ENCODE measurements around the gene PTGR2. TPM values are rescaled to one million over a fixed set of nuclear protein-coding genes. Genes with fewer than 3 reads are reported as not detected.
"Not testable (repeated sequence)": the region's sequence is repeated elsewhere in the genome, so short reads cannot be mapped to it uniquely, and the experiment has no call there.

PTGR2 gene
- total RNA-seq, 1 donor from 2014 or later = 5.7 TPM

DNA sequence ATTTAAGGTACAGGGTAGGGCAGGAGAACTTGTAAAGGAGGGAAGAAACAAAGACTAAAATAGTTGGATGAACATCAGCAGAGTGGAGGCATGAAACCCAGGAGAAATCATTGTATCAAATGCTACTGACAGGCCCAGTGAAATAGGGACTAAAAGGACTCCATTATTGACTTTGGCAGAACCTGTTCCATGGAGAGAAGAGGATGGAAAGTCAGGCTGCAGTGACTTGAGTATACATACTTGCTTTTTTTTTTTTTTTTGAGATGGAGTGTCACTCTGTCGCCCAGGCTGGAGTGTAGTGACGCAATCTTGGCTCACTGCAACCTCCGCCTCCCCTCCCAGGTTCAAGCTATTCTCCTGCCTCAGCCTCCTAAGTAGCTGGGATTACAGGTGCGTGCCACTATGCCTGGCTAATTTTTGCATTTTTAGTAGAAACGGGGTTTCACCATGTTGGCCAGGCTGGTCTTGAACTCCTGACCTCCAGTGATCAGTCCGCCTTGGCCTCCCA lies 42.6 kb downstream of the PTGR2 start:
- not testable (repeated sequence) for H3K27me3 ChIP-seq (ENCODE audit: control insufficient read depth in 3 of 3, insufficient read depth in 3 of 3, low read length in 3 of 3); H3K4me3 ChIP-seq (ENCODE audit: low read length in 3 of 3); H3K4me1 ChIP-seq (ENCODE audit: control insufficient read depth in 3 of 3, insufficient read depth in 3 of 3, low read length in 3 of 3); H3K27ac ChIP-seq (ENCODE audit: low read depth, low read length); H3K9me3 ChIP-seq (ENCODE audit: control insufficient read depth in 3 of 3, low read length in 3 of 3); H3K9ac ChIP-seq (ENCODE audit: low read depth in 1 of 3, low read length in 3 of 3)
- peaks cover 13 to 51% (median 49%) of the 10 kb centered on the region in 3 donors for H3K36me3 ChIP-seq (ENCODE audit: control insufficient read depth in 3 of 3, insufficient read depth in 3 of 3, low read length in 3 of 3)

DNA sequence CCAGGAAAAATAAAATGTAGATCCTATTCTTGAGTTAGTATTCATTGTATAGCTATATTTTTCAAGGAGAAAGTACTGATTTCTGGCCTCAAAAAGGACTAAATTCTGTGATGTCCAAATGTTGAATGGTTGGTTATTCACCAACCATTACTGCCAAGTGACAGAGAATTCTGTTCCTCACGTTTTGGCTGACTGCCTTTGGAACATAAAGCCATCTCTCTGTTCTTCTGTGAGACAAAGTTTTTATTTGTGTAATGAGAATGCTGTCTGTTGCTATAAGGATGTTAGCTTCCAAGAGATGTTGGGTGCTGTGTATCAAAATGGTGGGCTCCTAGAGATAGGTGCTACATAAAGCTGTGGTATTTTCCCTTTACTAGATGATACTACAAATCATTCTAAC lies 44.3 kb downstream of the PTGR2 start:
- Histone ChIP-seq H3K27ac (ENCODE audit: low read depth, low read length) (no peak overlapping the region), H3K4me1 (ENCODE audit: control insufficient read depth in 3 of 3, insufficient read depth in 3 of 3, low read length in 3 of 3) (peaks cover 0 to 6% (median 4%) of the 10 kb centered on the region in 3 donors), H3K4me3 (ENCODE audit: low read length in 3 of 3) (no peak overlapping the region), H3K36me3 (ENCODE audit: control insufficient read depth in 3 of 3, insufficient read depth in 3 of 3, low read length in 3 of 3) (peaks cover 13 to 54% (median 53%) of the 10 kb centered on the region in 3 donors), H3K9me3 (ENCODE audit: control insufficient read depth in 3 of 3, low read length in 3 of 3) (no peaks in the 10 kb centered on the region), H3K9ac (ENCODE audit: low read depth in 1 of 3, low read length in 3 of 3) (no peak overlapping the region), H3K27me3 (ENCODE audit: control insufficient read depth in 3 of 3, insufficient read depth in 3 of 3, low read length in 3 of 3) (no peaks in the 10 kb centered on the region)

DNA sequence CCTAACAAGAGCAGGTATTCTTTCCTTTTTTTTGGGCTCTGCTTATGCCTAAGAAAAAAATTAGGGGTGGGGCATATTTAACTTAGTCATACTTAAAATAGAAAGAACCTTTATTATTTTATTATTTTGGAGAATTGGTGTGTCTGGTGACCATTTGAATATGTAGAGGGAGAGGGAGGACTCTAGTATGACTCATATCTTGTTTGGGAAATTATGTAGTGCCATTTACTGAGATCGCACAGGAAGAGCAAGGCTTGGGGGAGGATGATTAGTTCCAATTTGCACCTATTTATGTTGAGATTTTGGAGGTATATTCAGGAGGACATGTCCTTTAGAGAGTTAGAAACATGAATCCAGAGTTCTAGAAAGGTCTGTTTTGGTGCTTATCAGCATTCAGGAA lies 44.9 kb downstream of the PTGR2 start:
- peaks cover 0 to 6% (median 4%) of the 10 kb centered on the region in 3 donors for H3K4me1 ChIP-seq (ENCODE audit: control insufficient read depth in 3 of 3, insufficient read depth in 3 of 3, low read length in 3 of 3)
- peaks cover 13 to 54% (median 53%) of the 10 kb centered on the region in 3 donors for H3K36me3 ChIP-seq (ENCODE audit: control insufficient read depth in 3 of 3, insufficient read depth in 3 of 3, low read length in 3 of 3)
- no peak overlapping the region for H3K27ac ChIP-seq (ENCODE audit: low read depth, low read length)
- H3K27me3 ChIP-seq (ENCODE audit: control insufficient read depth in 3 of 3, insufficient read depth in 3 of 3, low read length in 3 of 3) = no peaks in the 10 kb centered on the region
- no peak overlapping the region for H3K9ac ChIP-seq (ENCODE audit: low read depth in 1 of 3, low read length in 3 of 3)
- no peak overlapping the region for H3K4me3 ChIP-seq (ENCODE audit: low read length in 3 of 3)
- H3K9me3 ChIP-seq (ENCODE audit: control insufficient read depth in 3 of 3, low read length in 3 of 3) = no peaks in the 10 kb centered on the region

DNA sequence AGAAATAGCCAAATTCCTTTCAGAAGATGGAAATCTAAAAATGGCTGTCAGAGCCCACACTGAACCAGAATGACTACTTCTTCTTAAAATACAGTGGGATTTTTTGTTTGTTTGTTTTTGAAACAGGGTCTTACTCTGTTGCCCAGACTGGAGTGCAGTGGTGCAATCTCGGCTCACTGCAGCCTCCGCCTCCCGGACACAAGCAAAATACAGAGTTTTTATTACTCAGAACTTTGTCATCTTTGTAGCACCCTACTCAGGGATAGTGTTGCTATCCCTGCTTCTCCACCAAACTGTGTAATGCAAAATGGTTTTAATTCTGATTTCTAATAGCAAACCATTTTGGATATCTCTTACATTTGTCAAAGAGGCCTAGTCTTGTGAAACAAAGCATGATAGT lies 51.4 kb downstream of the PTGR2 start:
- H3K4me3 ChIP-seq (ENCODE audit: low read length in 3 of 3) = no peak overlapping the region

GRCh38 chr14:73909681-73910080 lies 58.0 kb downstream of the PTGR2 start:
- no peaks in the 10 kb centered on the region for H3K9me3 ChIP-seq (ENCODE audit: control insufficient read depth in 3 of 3, low read length in 3 of 3)
- no peaks in the 10 kb centered on the region for H3K4me1 ChIP-seq (ENCODE audit: control insufficient read depth in 3 of 3, insufficient read depth in 3 of 3, low read length in 3 of 3)
- H3K27ac ChIP-seq (ENCODE audit: low read depth, low read length) = no peak overlapping the region
- no peaks in the 10 kb centered on the region for H3K27me3 ChIP-seq (ENCODE audit: control insufficient read depth in 3 of 3, insufficient read depth in 3 of 3, low read length in 3 of 3)
- peaks cover 14 to 56% (median 47%) of the 10 kb centered on the region in 3 donors for H3K36me3 ChIP-seq (ENCODE audit: control insufficient read depth in 3 of 3, insufficient read depth in 3 of 3, low read length in 3 of 3)
- no peak overlapping the region for H3K4me3 ChIP-seq (ENCODE audit: low read length in 3 of 3)
- no peak overlapping the region for H3K9ac ChIP-seq (ENCODE audit: low read depth in 1 of 3, low read length in 3 of 3)

More for the DNA sequence above, 51.4 kb downstream of the PTGR2 start:
- Histone ChIP-seq H3K9ac (ENCODE audit: low read depth in 1 of 3, low read length in 3 of 3) (no peak overlapping the region), H3K27me3 (ENCODE audit: control insufficient read depth in 3 of 3, insufficient read depth in 3 of 3, low read length in 3 of 3) (no peaks in the 10 kb centered on the region), H3K27ac (ENCODE audit: low read depth, low read length) (no peak overlapping the region), H3K36me3 (ENCODE audit: control insufficient read depth in 3 of 3, insufficient read depth in 3 of 3, low read length in 3 of 3) (peaks cover 18 to 46% (median 44%) of the 10 kb centered on the region in 3 donors), H3K9me3 (ENCODE audit: control insufficient read depth in 3 of 3, low read length in 3 of 3) (no peaks in the 10 kb centered on the region), H3K4me1 (ENCODE audit: control insufficient read depth in 3 of 3, insufficient read depth in 3 of 3, low read length in 3 of 3) (peaks cover 0 to 6% (median 4%) of the 10 kb centered on the region in 3 donors)

DNA sequence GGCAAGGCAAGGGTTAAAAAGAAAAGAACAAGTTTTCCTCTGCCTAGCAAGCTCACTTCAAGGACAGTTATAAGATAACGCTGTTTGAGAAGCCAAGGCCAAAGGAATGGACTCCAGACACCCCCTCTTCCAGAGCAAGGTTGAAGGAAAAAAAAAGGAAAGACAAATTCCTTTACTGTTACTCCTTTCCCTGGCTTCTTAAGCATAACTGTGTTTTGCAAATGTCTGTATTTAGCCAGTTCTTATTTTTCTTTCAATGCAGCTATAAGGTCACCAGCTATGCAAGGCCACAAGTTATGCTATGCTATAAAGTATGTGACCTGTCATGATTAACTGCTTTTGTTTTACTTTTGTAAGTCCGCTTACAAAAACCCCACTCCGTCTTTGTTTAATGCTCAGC lies 61.6 kb downstream of the PTGR2 start:
- Histone ChIP-seq H3K27ac (ENCODE audit: low read depth, low read length) (no peak overlapping the region), H3K36me3 (ENCODE audit: control insufficient read depth in 3 of 3, insufficient read depth in 3 of 3, low read length in 3 of 3) (peaks cover 11 to 39% (median 20%) of the 10 kb centered on the region in 3 donors), H3K4me1 (ENCODE audit: control insufficient read depth in 3 of 3, insufficient read depth in 3 of 3, low read length in 3 of 3) (no peaks in the 10 kb centered on the region), H3K9ac (ENCODE audit: low read depth in 1 of 3, low read length in 3 of 3) (no peak overlapping the region), H3K27me3 (ENCODE audit: control insufficient read depth in 3 of 3, insufficient read depth in 3 of 3, low read length in 3 of 3) (no peaks in the 10 kb centered on the region), H3K9me3 (ENCODE audit: control insufficient read depth in 3 of 3, low read length in 3 of 3) (no peaks in the 10 kb centered on the region), H3K4me3 (ENCODE audit: low read length in 3 of 3) (no peak overlapping the region)

GRCh38 chr14:73916324-73916723 lies 64.7 kb downstream of the PTGR2 start:
- no peaks in the 10 kb centered on the region for H3K9me3 ChIP-seq (ENCODE audit: control insufficient read depth in 3 of 3, low read length in 3 of 3)
- H3K9ac ChIP-seq (ENCODE audit: low read depth in 1 of 3, low read length in 3 of 3) = no peak overlapping the region
- no peaks in the 10 kb centered on the region for H3K4me1 ChIP-seq (ENCODE audit: control insufficient read depth in 3 of 3, insufficient read depth in 3 of 3, low read length in 3 of 3)
- H3K4me3 ChIP-seq (ENCODE audit: low read length in 3 of 3) = no peak overlapping the region
- peaks cover 16 to 28% (median 17%) of the 10 kb centered on the region in 3 donors for H3K36me3 ChIP-seq (ENCODE audit: control insufficient read depth in 3 of 3, insufficient read depth in 3 of 3, low read length in 3 of 3)
- no peaks in the 10 kb centered on the region for H3K27me3 ChIP-seq (ENCODE audit: control insufficient read depth in 3 of 3, insufficient read depth in 3 of 3, low read length in 3 of 3)
- no peak overlapping the region for H3K27ac ChIP-seq (ENCODE audit: low read depth, low read length)

DNA sequence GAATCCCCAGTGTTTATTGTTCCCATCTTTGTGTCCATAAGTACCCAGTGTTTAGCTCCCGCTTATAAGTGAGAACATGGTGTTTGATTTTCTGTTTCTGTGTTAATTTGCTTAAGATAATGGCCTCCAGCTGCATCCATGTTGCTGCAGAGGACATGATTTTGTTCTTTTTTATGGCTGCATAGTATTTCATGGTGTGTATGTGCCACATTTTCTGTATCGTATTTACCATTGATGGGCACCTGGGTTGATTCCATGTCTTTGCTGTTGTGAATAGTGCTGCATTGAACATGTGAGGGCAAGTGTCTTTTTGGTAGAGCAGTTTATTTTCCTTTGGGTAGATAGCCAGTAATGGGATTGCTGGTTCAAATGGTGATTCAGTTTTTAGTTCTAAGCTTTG lies 67.8 kb downstream of the PTGR2 start:
- not testable (repeated sequence) for H3K4me1 ChIP-seq (ENCODE audit: control insufficient read depth in 3 of 3, insufficient read depth in 3 of 3, low read length in 3 of 3); H3K27ac ChIP-seq (ENCODE audit: low read depth, low read length); H3K9me3 ChIP-seq (ENCODE audit: control insufficient read depth in 3 of 3, low read length in 3 of 3); H3K9ac ChIP-seq (ENCODE audit: low read depth in 1 of 3, low read length in 3 of 3); H3K27me3 ChIP-seq (ENCODE audit: control insufficient read depth in 3 of 3, insufficient read depth in 3 of 3, low read length in 3 of 3); H3K4me3 ChIP-seq (ENCODE audit: low read length in 3 of 3)
- peaks cover 26 to 48% (median 33%) of the 10 kb centered on the region in 3 donors for H3K36me3 ChIP-seq (ENCODE audit: control insufficient read depth in 3 of 3, insufficient read depth in 3 of 3, low read length in 3 of 3)

DNA sequence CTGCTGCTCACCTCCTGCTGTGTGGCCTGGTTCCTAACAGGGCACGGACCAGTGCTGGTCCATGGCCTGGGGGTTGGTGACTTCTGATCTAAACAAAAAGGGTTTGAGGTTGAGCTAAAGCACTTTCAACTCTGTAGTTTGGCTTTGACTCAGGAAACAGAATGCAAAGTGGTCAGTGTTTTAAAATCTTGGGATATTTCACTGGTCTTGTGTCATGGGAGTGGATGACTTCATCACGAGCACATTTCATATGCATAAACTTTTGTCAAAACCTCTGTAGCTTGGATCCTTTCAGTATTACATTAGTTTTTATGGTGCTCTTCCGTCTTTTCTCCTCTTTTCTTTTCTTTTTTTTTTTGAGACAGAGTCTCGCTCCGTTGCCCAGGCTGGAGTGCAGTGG lies 72.7 kb downstream of the PTGR2 start:
- no peak overlapping the region for H3K4me3 ChIP-seq (ENCODE audit: low read length in 3 of 3)
- H3K36me3 ChIP-seq (ENCODE audit: control insufficient read depth in 3 of 3, insufficient read depth in 3 of 3, low read length in 3 of 3) = peaks cover 34 to 76% (median 61%) of the 10 kb centered on the region in 3 donors
- no peaks in the 10 kb centered on the region for H3K27me3 ChIP-seq (ENCODE audit: control insufficient read depth in 3 of 3, insufficient read depth in 3 of 3, low read length in 3 of 3)
- no peaks in the 10 kb centered on the region for H3K4me1 ChIP-seq (ENCODE audit: control insufficient read depth in 3 of 3, insufficient read depth in 3 of 3, low read length in 3 of 3)
- H3K27ac ChIP-seq (ENCODE audit: low read depth, low read length) = no peak overlapping the region
- no peaks in the 10 kb centered on the region for H3K9me3 ChIP-seq (ENCODE audit: control insufficient read depth in 3 of 3, low read length in 3 of 3)
- no peak overlapping the region for H3K9ac ChIP-seq (ENCODE audit: low read depth in 1 of 3, low read length in 3 of 3)
